Stromal cell of bone marrow (primary cell): ENCODE measurements around the gene KANSL1.
A peak's percentile ranks its signal among the peaks of the same experiment; 100 is the strongest.
"Not testable (repeated sequence)": the region's sequence is repeated elsewhere in the genome, so short reads cannot be mapped to it uniquely, and the experiment has no call there.

Experiments
- DNase-seq: peaks from one replicate; pipeline ENCODE4 v3.0.0-alpha.2; 2012; ENCODE audit warnings: low read depth

The KANSL1 gene

GRCh38 chr17:46193151-46193625, at the start of gene KANSL1:
Gene KANSL1 (minus strand): TSS chr17:46193429. CDS start chr17:46172143, 21,286 bp downstream.
- DNase-seq: peak; percentile 92

GRCh38 chr17:46231359-46231758, 38.1 kb upstream of the KANSL1 start:
- DNase-seq: not testable (repeated sequence)

- DNase-seq: peak; percentile 83
Observed at GRCh38 chr17:46225274-46225794, 32.1 kb upstream of the KANSL1 start.

- DNase-seq: not testable (repeated sequence)
Observed at GRCh38 chr17:46224864-46225263, 31.6 kb upstream of the KANSL1 start.

- DNase-seq: not testable (repeated sequence)
Observed at GRCh38 chr17:46223041-46223440, 29.8 kb upstream of the KANSL1 start.

- no peak for DNase-seq
Observed at GRCh38 chr17:46216682-46217081, 23.5 kb upstream of the KANSL1 start.

GRCh38 chr17:46212634-46213435, 19.6 kb upstream of the KANSL1 start:
- peak; percentile 79 for DNase-seq

GRCh38 chr17:46208997-46209396, 15.8 kb upstream of the KANSL1 start:
- no peak for DNase-seq

GRCh38 chr17:46205975-46206374, 12.7 kb upstream of the KANSL1 start:
- DNase-seq: no peak

GRCh38 chr17:46202424-46202823, 9.2 kb upstream of the KANSL1 start:
- no peak for DNase-seq

GRCh38 chr17:46201491-46201890, 8.3 kb upstream of the KANSL1 start:
- DNase-seq: no peak

- DNase-seq: no peak
Observed at GRCh38 chr17:46200197-46200596, 7.0 kb upstream of the KANSL1 start.

- DNase-seq: no peak
Observed at GRCh38 chr17:46199379-46199778, 6.2 kb upstream of the KANSL1 start.

- DNase-seq: no peak
Observed at GRCh38 chr17:46198233-46198632, 5.0 kb upstream of the KANSL1 start.

- no peak for DNase-seq
Observed at GRCh38 chr17:46197530-46197929, 4.3 kb upstream of the KANSL1 start.

GRCh38 chr17:46195939-46196716, 2.9 kb upstream of the KANSL1 start:
- DNase-seq: no peak

- DNase-seq: no peak
Observed at GRCh38 chr17:46195217-46195855, 2.1 kb upstream of the KANSL1 start.

- peak; percentile 56 for DNase-seq
Observed at GRCh38 chr17:46194393-46195216, 1.4 kb upstream of the KANSL1 start.

- DNase-seq: peak; percentile 97
Observed at GRCh38 chr17:46193626-46194392, 580 bp upstream of the KANSL1 start.

- DNase-seq: peak; percentile 49
Observed at GRCh38 chr17:46192439-46193150, 634 bp downstream of the KANSL1 start.
